Memory B cell (primary cell): ENCODE measurements around the gene KCNJ1.

Experiments used
- ATAC-seq: fragments of 150-1000 bp; cut with Tn5 transposase; 2 replicates; pipeline ENCODE4 v1.10.0; 2021; ENCODE audit warnings: low read depth, mild to moderate bottlenecking, moderate library complexity
- DNase-seq, 2 donors: peaks; one replicate each; pipeline ENCODE4 v3.0.0; 2022; ENCODE audit warnings: low spot score in 2 of 2
- H3K27ac Mint-ChIP-seq: one replicate; pipeline ENCODE4 v1.8.0; 2022; ENCODE audit warnings: mild to moderate bottlenecking, moderate library complexity, mixed read lengths
- H3K27me3 Mint-ChIP-seq: one replicate; pipeline ENCODE4 v1.8.0; 2022; ENCODE audit warnings: mixed read lengths
- H3K36me3 Mint-ChIP-seq: one replicate; pipeline ENCODE4 v1.8.0; 2022; ENCODE audit warnings: mild to moderate bottlenecking, mixed read lengths
- H3K4me1 Mint-ChIP-seq: one replicate; pipeline ENCODE4 v1.8.0; 2022; ENCODE audit warnings: mixed read lengths
- H3K4me3 Mint-ChIP-seq: one replicate; pipeline ENCODE4 v1.8.0; 2022; ENCODE audit warnings: mild to moderate bottlenecking, moderate library complexity, mixed read lengths
- H3K9me3 Mint-ChIP-seq: one replicate; pipeline ENCODE4 v1.8.0; 2022; ENCODE audit warnings: mixed read lengths

The KCNJ1 gene

DNA sequence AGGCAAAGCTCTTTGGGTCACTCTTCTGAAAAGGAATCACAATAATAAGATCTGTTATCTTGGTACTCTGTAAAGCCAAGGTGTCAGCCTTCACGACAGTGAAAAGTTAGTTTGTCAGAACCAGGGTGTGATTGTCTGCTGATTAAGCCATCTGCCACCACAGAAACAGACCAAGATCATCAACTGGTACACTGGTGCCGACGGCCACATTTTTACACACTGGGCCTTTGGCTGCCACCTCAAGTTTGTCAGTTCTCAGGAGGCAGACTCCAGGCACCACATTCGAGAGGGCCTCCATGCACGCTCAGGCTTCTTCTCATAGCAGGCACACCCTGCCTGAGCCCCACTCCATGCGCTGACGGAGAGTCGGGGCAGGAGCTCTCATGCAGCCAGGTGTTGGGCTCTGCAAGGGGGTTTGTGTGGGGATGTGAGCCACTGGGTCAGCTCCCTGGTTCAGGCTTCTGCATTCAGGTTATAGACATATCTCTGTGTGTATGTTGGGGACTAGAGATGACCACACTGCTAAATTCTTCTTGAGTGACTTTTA lies 66.2 kb downstream of the KCNJ1 start:
- no peaks in the 10 kb centered on the region for H3K27me3 Mint-ChIP-seq
- no peaks in the 10 kb centered on the region for H3K9me3 Mint-ChIP-seq
- peaks cover 14% of the 10 kb centered on the region for H3K4me1 Mint-ChIP-seq
- H3K27ac Mint-ChIP-seq = peak overlapping the region; percentile 41
- peaks cover 21% of the 10 kb centered on the region for H3K36me3 Mint-ChIP-seq
- ATAC-seq (no peak), DNase-seq (no peak)
- H3K4me3 Mint-ChIP-seq = no peak overlapping the region

DNA sequence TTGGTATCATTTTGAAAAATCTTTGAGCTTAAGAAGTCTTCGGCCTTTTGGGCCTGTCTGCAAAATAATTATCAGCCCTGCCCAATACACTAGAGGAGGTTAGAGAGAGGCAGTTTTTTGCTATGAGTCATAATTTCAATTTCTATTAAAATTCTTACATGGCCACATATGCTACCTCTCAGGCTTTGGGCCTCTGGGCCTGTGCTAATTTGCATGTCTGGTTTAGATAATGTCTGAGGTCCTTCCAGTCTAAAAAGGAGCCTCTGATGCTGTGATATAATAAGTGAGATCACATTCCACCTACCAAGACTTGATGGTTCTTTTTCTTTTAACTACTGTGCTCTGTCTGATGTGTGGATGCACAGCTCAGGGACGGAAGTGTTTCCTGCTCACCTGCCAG lies 70.8 kb downstream of the KCNJ1 start:
- peaks cover 35% of the 10 kb centered on the region for H3K36me3 Mint-ChIP-seq
- no peaks in the 10 kb centered on the region for H3K27me3 Mint-ChIP-seq
- ATAC-seq = peak; percentile 83
- no peak overlapping the region for H3K4me3 Mint-ChIP-seq
- H3K27ac Mint-ChIP-seq = peak overlapping the region; percentile 81
- no peak for DNase-seq
- H3K4me1 Mint-ChIP-seq = peaks cover 20% of the 10 kb centered on the region
- no peaks in the 10 kb centered on the region for H3K9me3 Mint-ChIP-seq

DNA sequence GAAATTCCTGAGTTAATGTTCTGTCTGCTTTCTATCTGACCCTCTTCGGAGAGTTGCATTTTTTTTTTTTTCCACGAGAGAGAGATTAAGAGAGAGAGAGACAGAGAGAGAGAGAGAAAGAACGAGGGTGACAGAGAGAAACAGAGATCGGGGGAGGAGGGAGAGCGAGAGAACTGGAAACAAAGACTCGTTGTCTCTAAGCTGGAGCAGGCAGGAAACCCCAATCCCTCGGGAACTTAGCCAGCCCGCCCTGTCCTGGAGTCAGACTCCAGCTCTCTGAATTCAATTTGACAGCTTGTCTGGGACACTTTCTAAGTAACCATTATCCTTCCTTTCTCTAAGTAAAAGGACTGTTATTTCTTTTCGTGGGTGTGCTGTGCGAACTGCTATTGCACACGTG lies 76.9 kb downstream of the KCNJ1 start:
- Mint-ChIP-seq H3K27me3 (no peaks in the 10 kb centered on the region), H3K4me3 (no peak overlapping the region), H3K36me3 (peaks cover 44% of the 10 kb centered on the region), H3K9me3 (no peaks in the 10 kb centered on the region), H3K27ac (no peak overlapping the region), H3K4me1 (peaks cover 22% of the 10 kb centered on the region)
- no peak for ATAC-seq
- no peak for DNase-seq

DNA sequence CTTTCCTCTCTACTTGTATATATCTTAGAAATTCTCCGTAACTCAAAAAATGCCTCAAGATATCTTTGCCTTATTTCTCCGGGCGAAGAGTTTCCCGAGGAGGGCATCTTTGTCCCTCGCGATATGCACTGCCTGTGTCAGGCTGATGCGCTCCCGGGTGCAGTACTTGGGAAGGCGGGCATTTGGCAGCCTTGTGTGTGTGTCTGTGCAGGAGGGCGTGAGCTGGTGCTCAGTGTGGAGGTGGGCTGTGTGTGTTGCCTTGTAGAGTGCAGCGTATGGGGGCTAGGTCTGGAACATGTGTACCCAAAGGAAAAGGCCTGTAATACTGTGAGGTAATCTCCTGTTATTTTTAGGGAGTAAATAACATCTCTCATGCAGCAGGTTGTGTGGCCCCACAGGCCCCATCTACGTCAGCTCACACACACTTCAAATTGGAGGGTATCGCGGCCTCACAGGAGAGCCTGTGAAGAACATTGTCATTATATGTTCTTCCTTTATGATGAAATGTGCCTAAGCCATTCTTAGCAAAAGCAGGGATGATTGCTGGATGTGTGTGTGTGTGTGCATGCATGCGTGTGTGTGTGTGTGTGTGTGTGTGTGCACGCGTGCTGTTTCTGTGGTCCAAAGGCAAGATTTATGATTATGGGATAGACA lies 77.5 kb downstream of the KCNJ1 start:
- Mint-ChIP-seq H3K27ac (no peak overlapping the region), H3K4me3 (no peak overlapping the region), H3K27me3 (no peaks in the 10 kb centered on the region), H3K9me3 (no peaks in the 10 kb centered on the region), H3K4me1 (peaks cover 22% of the 10 kb centered on the region), H3K36me3 (peaks cover 44% of the 10 kb centered on the region)
- ATAC-seq = no peak
- DNase-seq = no peak
